Measurements from ENCODE around the gene MAS1L.

The MAS1L gene

DNA sequence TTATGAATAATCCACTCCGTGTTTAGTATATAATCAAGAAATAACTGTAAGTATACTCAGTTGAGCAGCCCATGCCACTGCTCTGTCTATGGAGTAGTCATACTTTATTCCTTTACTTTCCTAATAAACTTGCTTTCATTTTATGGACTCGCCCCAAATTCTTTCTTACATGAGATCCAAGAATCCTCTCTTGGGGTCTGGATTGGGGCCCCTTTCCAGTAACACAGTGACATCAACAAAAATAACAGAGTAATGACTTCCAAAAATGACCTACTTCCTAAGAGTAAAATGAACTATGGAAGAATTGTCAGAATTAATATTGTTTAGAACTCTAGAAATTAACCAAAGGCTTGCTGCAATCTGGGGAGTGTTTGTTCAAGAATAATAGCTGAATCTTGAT, 22.0 kb downstream of the MAS1L start (continued):
- TF ChIP-seq ARNTL (CRISPR knock-in tag; IDR thresholded peaks at IDR 0.05; ENCODE audit: borderline replicate concordance, low read depth) (no peak), BACH2 (CRISPR knock-in tag; IDR thresholded peaks at IDR 0.05; ENCODE audit: borderline replicate concordance) (no peak), TSHZ2 (CRISPR knock-in tag; IDR thresholded peaks at IDR 0.05) (no peak), ZFP3 (CRISPR knock-in tag; IDR thresholded peaks at IDR 0.05) (no peak)

GRCh38 chr6:29465279-29465678, 22.5 kb downstream of the MAS1L start:
- no peak for ATAC-seq
- TF ChIP-seq ARNTL (CRISPR knock-in tag; IDR thresholded peaks at IDR 0.05; ENCODE audit: borderline replicate concordance, low read depth) (no peak), ZFP30 (CRISPR knock-in tag; IDR thresholded peaks at IDR 0.05) (no peak), ESRRG (CRISPR knock-in tag; IDR thresholded peaks at IDR 0.05) (no peak), ZNF8 (CRISPR knock-in tag; IDR thresholded peaks at IDR 0.05) (no peak), ZNF70 (CRISPR knock-in tag; IDR thresholded peaks at IDR 0.05) (no peak), BACH2 (CRISPR knock-in tag; IDR thresholded peaks at IDR 0.05; ENCODE audit: borderline replicate concordance) (no peak), RARB (CRISPR knock-in tag; IDR thresholded peaks at IDR 0.05) (no peak), OSR1 (CRISPR knock-in tag; IDR thresholded peaks at IDR 0.05) (no peak), TOX (CRISPR knock-in tag; IDR thresholded peaks at IDR 0.05; ENCODE audit: borderline replicate concordance) (no peak)

DNA sequence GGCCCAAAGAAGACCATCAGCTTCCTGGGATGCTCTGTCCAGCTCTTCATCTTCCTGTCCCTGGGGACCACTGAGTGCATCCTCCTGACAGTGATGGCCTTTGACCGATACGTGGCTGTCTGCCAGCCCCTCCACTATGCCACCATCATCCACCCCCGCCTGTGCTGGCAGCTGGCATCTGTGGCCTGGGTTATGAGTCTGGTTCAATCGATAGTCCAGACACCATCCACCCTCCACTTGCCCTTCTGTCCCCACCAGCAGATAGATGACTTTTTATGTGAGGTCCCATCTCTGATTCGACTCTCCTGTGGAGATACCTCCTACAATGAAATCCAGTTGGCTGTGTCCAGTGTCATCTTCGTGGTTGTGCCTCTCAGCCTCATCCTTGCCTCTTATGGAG, 25.7 kb downstream of the MAS1L start:
- no peak for ATAC-seq
- TF ChIP-seq ESRRG (CRISPR knock-in tag; IDR thresholded peaks at IDR 0.05) (no peak), TOX (CRISPR knock-in tag; IDR thresholded peaks at IDR 0.05; ENCODE audit: borderline replicate concordance) (no peak), RARB (CRISPR knock-in tag; IDR thresholded peaks at IDR 0.05) (no peak), ZNF70 (CRISPR knock-in tag; IDR thresholded peaks at IDR 0.05) (no peak), TSHZ2 (CRISPR knock-in tag; IDR thresholded peaks at IDR 0.05) (no peak), ARNTL (CRISPR knock-in tag; IDR thresholded peaks at IDR 0.05; ENCODE audit: borderline replicate concordance, low read depth) (no peak), CREB5 (CRISPR knock-in tag; IDR thresholded peaks at IDR 0.05; ENCODE audit: low read depth) (no peak), TCF4 (CRISPR knock-in tag; IDR thresholded peaks at IDR 0.05; ENCODE audit: borderline replicate concordance) (no peak), SNAI2 (CRISPR knock-in tag; IDR thresholded peaks at IDR 0.05) (no peak), ZFP30 (CRISPR knock-in tag; IDR thresholded peaks at IDR 0.05) (no peak), PPARA (CRISPR knock-in tag; IDR thresholded peaks at IDR 0.05; ENCODE audit: borderline replicate concordance) (no peak), CSRNP3 (CRISPR knock-in tag; IDR thresholded peaks at IDR 0.05) (no peak), CSDC2 (CRISPR knock-in tag; IDR thresholded peaks at IDR 0.05) (no peak), ZFP3 (CRISPR knock-in tag; IDR thresholded peaks at IDR 0.05) (no peak), BACH2 (CRISPR knock-in tag; IDR thresholded peaks at IDR 0.05; ENCODE audit: borderline replicate concordance) (no peak)

GRCh38 chr6:29461021-29461814, 26.5 kb downstream of the MAS1L start:
- ATAC-seq = no peak
- TF ChIP-seq ZNF8 (CRISPR knock-in tag; IDR thresholded peaks at IDR 0.05) (no peak), ZNF70 (CRISPR knock-in tag; IDR thresholded peaks at IDR 0.05) (no peak), OSR1 (CRISPR knock-in tag; IDR thresholded peaks at IDR 0.05) (no peak), TOX (CRISPR knock-in tag; IDR thresholded peaks at IDR 0.05; ENCODE audit: borderline replicate concordance) (no peak), ZFP30 (CRISPR knock-in tag; IDR thresholded peaks at IDR 0.05) (no peak), ZNF565 (CRISPR knock-in tag; conservative IDR thresholded peaks at IDR 0.05; ENCODE audit: low read depth) (no peak), ISL1 (CRISPR knock-in tag; IDR thresholded peaks at IDR 0.05) (no peak), RARB (CRISPR knock-in tag; IDR thresholded peaks at IDR 0.05) (no peak), BACH2 (CRISPR knock-in tag; IDR thresholded peaks at IDR 0.05; ENCODE audit: borderline replicate concordance) (no peak), ESRRG (CRISPR knock-in tag; IDR thresholded peaks at IDR 0.05) (no peak), TSHZ2 (CRISPR knock-in tag; IDR thresholded peaks at IDR 0.05) (no peak), SNAI2 (CRISPR knock-in tag; IDR thresholded peaks at IDR 0.05) (no peak), PPARA (CRISPR knock-in tag; IDR thresholded peaks at IDR 0.05; ENCODE audit: borderline replicate concordance) (no peak)

All from SK-N-SH treated with all-trans-retinoic acid at 6 μM for 48 hours (cell line).